GM12878 (cell line): ENCODE measurements around the gene LRP5. TPM values are rescaled to one million over a fixed set of nuclear protein-coding genes. Genes with fewer than 3 reads are reported as not detected.

ENCODE experiments used
- ATAC-seq: fragments of 200-7000 bp; cut with Tn5 transposase; 3 replicates; pipeline ENCODE4 v1.9.1; 2020; ENCODE audit warnings: mild to moderate bottlenecking, moderate library complexity
- BruUV-seq: library from RNA; stranded (reverse); fragments of 400-500 nt; replicated peaks from 2 replicates; lab custom pipeline; 2021; lab: Mats Ljungman, UMichigan
- CTCF ChIA-PET: fragments of 300-600 bp; sonication (Branson Sonifier 250); formaldehyde crosslinking; extraction: SDS; loops from one replicate; lab custom pipeline; 2021; ENCODE audit warnings: inconsistent platforms; lab: Yijun Ruan, JAX
- POLR2A ChIA-PET: fragments of 350-600 bp; formaldehyde crosslinking; extraction: SDS; loops from one replicate; lab custom pipeline; 2021; ENCODE audit warnings: inconsistent platforms; lab: Charles Lee
- RAD21 ChIA-PET: fragments of 300-600 bp; sonication (Branson Sonifier 250); formaldehyde crosslinking; loops from one replicate; lab custom pipeline; 2023; ENCODE audit warnings: antibody characterized with exemption; ENCODE audit not compliant: unreplicated experiment; lab: Charles Lee
- SMC1A ChIA-PET: fragments of 300-600 bp; sonication (Branson Sonifier 250); formaldehyde crosslinking; loops from one replicate; lab custom pipeline; 2023; ENCODE audit not compliant: unreplicated experiment, uncharacterized antibody; lab: Charles Lee
- DNase-seq: peaks from one replicate; pipeline ENCODE4 v3.0.0-alpha.2; 2011; ENCODE audit warnings: low read depth, low spot score
- FAIRE-seq: peaks from 3 replicates; lab custom pipeline; 2011; peaks lifted over from hg19 to GRCh38; lab: Jason Lieb, UNC
- H2AFZ ChIP-seq: 2 replicates; pipeline ENCODE4 v1.6.0; 2011; ENCODE audit warnings: low read depth, low read length, control low read depth; ENCODE audit not compliant: control insufficient read depth
- H3K27ac ChIP-seq: 2 replicates; pipeline ENCODE4 v1.5.1; 2011; ENCODE audit warnings: control low read depth; ENCODE audit not compliant: control insufficient read depth, insufficient read depth
- H3K27me3 ChIP-seq, 2 experiments: replicated peaks in 1 of 2; 2 replicates each; pipeline versions ENCODE4 v1.6.0 to v1.6.1; 2011; ENCODE audit warnings: low read length in 1 of 2; ENCODE audit not compliant: control insufficient read depth in 2 of 2, insufficient read depth in 2 of 2
- H3K36me3 ChIP-seq, 2 experiments: 2 replicates each; pipeline ENCODE4 v1.5.1; 2011; ENCODE audit warnings: low read length in 1 of 2; ENCODE audit not compliant: control insufficient read depth in 2 of 2, insufficient read depth in 2 of 2
- H3K4me1 ChIP-seq: 2 replicates; pipeline ENCODE4 v1.6.1; 2011; ENCODE audit warnings: mild to moderate bottlenecking, low read length, moderate library complexity, mixed read lengths; ENCODE audit not compliant: control insufficient read depth, insufficient read depth
- H3K4me2 ChIP-seq: 2 replicates; pipeline ENCODE4 v1.6.0; 2011; ENCODE audit warnings: control low read depth; ENCODE audit not compliant: control insufficient read depth, insufficient read depth
- H3K4me3 ChIP-seq: fragments of 200-600 bp; sonication (generic); 2 replicates; pipeline ENCODE4 v1.5.1; 2016
- H3K79me2 ChIP-seq: 2 replicates; pipeline ENCODE4 v1.6.0; 2011; ENCODE audit warnings: low read length; ENCODE audit not compliant: control insufficient read depth, insufficient read depth
- H3K9ac ChIP-seq: 2 replicates; pipeline ENCODE4 v1.8.0; 2011; ENCODE audit warnings: low read length, control low read depth, mixed read lengths; ENCODE audit not compliant: control insufficient read depth, insufficient read depth
- H3K9me3 ChIP-seq: replicated peaks from 3 replicates; pipeline ENCODE4 v1.5.1; 2011; ENCODE audit warnings: mild to moderate bottlenecking, low read length; ENCODE audit not compliant: control insufficient read depth, insufficient read depth
- H4K20me1 ChIP-seq: 2 replicates; pipeline ENCODE4 v1.6.0; 2011; ENCODE audit not compliant: control insufficient read depth, insufficient read depth
- ASH2L ChIP-seq: fragments of 300-600, 200-600 bp; sonication (generic); IDR thresholded peaks from 2 replicates; pipeline ENCODE4 v1.6.1; 2017; ENCODE audit warnings: low read depth, mild to moderate bottlenecking, borderline replicate concordance
- BCLAF1 ChIP-seq: fragments of 450-650 bp; IDR thresholded peaks from 2 replicates; pipeline ENCODE4 v1.6.1; 2017; ENCODE audit warnings: antibody characterized with exemption, mild to moderate bottlenecking, moderate library complexity
- ESRRA ChIP-seq: IDR thresholded peaks from 2 replicates; pipeline ENCODE4 v1.6.1; 2012; ENCODE audit warnings: mild to moderate bottlenecking, low read length, improper control_type of control experiment
- HDAC2 ChIP-seq: fragments of 200-600 bp; sonication (generic); IDR thresholded peaks from 2 replicates; pipeline ENCODE4 v1.6.1; 2017
- HDGF ChIP-seq: fragments of 450-650 bp; IDR thresholded peaks from 2 replicates; pipeline ENCODE4 v1.6.1; 2016; ENCODE audit warnings: antibody characterized with exemption
- JUNB ChIP-seq: IDR thresholded peaks from 2 replicates; pipeline ENCODE4 v1.6.1; 2016; ENCODE audit warnings: antibody characterized with exemption, mild to moderate bottlenecking
- KAT2A ChIP-seq: conservative IDR thresholded peaks from 2 replicates; pipeline ENCODE4 v1.6.1; 2011; ENCODE audit warnings: low read depth, low read length; ENCODE audit not compliant: control insufficient read depth
- KLF5 ChIP-seq: fragments of 450-650 bp; IDR thresholded peaks from 2 replicates; pipeline ENCODE4 v1.6.1; 2014; ENCODE audit warnings: mild to moderate bottlenecking; ENCODE audit not compliant: partially characterized antibody
- MTA3 ChIP-seq: IDR thresholded peaks from 2 replicates; pipeline ENCODE4 v1.6.1; 2012; ENCODE audit warnings: low read length, inconsistent platforms, borderline replicate concordance
- NFIC ChIP-seq: IDR thresholded peaks from 2 replicates; pipeline ENCODE4 v1.6.1; 2012; ENCODE audit warnings: low read depth, mild to moderate bottlenecking, inconsistent platforms, low read length, moderate library complexity
- NRF1 ChIP-seq: conservative IDR thresholded peaks from 2 replicates; pipeline ENCODE4 v1.6.1; 2011; ENCODE audit warnings: mild to moderate bottlenecking, low read depth, low read length, improper control_type of control experiment
- PAX5 ChIP-seq: IDR thresholded peaks from 2 replicates; pipeline ENCODE4 v1.6.1; 2011; ENCODE audit warnings: low read depth, low read length, borderline replicate concordance
- SUPT20H ChIP-seq: IDR thresholded peaks from 2 replicates; pipeline ENCODE4 v1.6.1; 2011; ENCODE audit warnings: low read depth, mild to moderate bottlenecking, low read length, moderate library complexity, borderline replicate concordance; ENCODE audit not compliant: control insufficient read depth
- ZBTB11 ChIP-seq: fragments of 450-650 bp; formaldehyde crosslinking; IDR thresholded peaks from 2 replicates; pipeline ENCODE4 v1.5.0; 2022; ENCODE audit warnings: mild to moderate bottlenecking, missing genetic modification characterization
- WGBS: methylation state at CpG from one replicate; pipeline ENCODE4 v1.1.6; 2016; ENCODE audit warnings: low lambda C conversion rate; ENCODE audit not compliant: insufficient replicate concordance, insufficient coverage; ENCODE audit errors: missing lambda C conversion rate; 5-methylcytosine and 5-hydroxymethylcytosine counted together
- in situ Hi-C: fragments of 300-500 bp; cut with MboI; formaldehyde crosslinking; loops from 9 replicates; pipeline ENCODE4 v1.14.3; 2018; ENCODE audit warnings: mixed read lengths
- intact Hi-C: fragments of 100-400 bp; cut with micrococcal nuclease; formaldehyde crosslinking; loops from one replicate; pipeline ENCODE4 v1.14.2; 2022; ENCODE audit not compliant: unreplicated experiment
- polyA plus RNA-seq, 11 experiments: library from polyadenylated mRNA; depleted of rRNA in 4 of 11; unstranded in 6 of 11; stranded (reverse) in 5 of 11; fragments of >200 nt; fragmentation: Nextera tagmentation in 4 of 11; fragmentation: Illumina TruSeq in 1 of 11; extraction: Ambion mirVana in 4 of 11; extraction: Trizol in 1 of 11; gene quantifications; 1 replicate in 1 of 11; 2 replicates in 10 of 11; pipeline versions ENCODE4 v1.2.1 to v1.2.3, GENCODE V29; 2011 to 2016; ENCODE audit warnings: inconsistent platforms in 2 of 11, missing spikeins in 2 of 11, low read depth in 1 of 11
- total RNA-seq, 4 experiments: library from RNA; depleted of rRNA in 3 of 4; stranded (reverse); fragments of >200 nt in 3 of 4; fragmentation: Illumina TruSeq in 1 of 4; extraction: Trizol in 1 of 4; gene quantifications; 2 replicates each; pipeline versions ENCODE4 v1.2.1 to v1.2.3, GENCODE V29; 2013 to 2021
- TF ChIP-seq, protein P1 (sequence below): IDR thresholded peaks from 2 replicates; pipeline ENCODE4 v1.6.1; 2012; ENCODE audit warnings: low read length, inconsistent platforms
- TF ChIP-seq, protein P2 (sequence below): fragments of 450-650 bp; IDR thresholded peaks from 2 replicates; pipeline ENCODE4 v1.6.1; 2016; ENCODE audit warnings: mild to moderate bottlenecking

The LRP5 gene
- total and polyA plus RNA-seq, 10 of the 15 experiments (the other 5 are each of a cell fraction or from before 2014, with no cell fraction given), result 0.37 to 34.0 (median 6.6) TPM

- no peak for ATAC-seq
- no peaks in the 10 kb centered on the region for H3K79me2 ChIP-seq
- H3K27me3 ChIP-seq, result no peaks in the 10 kb centered on the region
- WGBS, result 57% methylated on average over 3 of the region's 3 CpGs
- no peak overlapping the region for H3K27ac ChIP-seq
- H3K9me3 ChIP-seq, result peaks cover 10% of the 10 kb centered on the region; the same call in 2 of the 3 replicates
- no peaks in the 10 kb centered on the region for H3K4me1 ChIP-seq
- no peak for FAIRE-seq
- no peak for DNase-seq
- no peaks in the 10 kb centered on the region for H4K20me1 ChIP-seq
- no peak overlapping the region for H2AFZ ChIP-seq
- TF ChIP-seq, protein P1, sequence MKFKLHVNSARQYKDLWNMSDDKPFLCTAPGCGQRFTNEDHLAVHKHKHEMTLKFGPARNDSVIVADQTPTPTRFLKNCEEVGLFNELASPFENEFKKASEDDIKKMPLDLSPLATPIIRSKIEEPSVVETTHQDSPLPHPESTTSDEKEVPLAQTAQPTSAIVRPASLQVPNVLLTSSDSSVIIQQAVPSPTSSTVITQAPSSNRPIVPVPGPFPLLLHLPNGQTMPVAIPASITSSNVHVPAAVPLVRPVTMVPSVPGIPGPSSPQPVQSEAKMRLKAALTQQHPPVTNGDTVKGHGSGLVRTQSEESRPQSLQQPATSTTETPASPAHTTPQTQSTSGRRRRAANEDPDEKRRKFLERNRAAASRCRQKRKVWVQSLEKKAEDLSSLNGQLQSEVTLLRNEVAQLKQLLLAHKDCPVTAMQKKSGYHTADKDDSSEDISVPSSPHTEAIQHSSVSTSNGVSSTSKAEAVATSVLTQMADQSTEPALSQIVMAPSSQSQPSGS, result no peak
- TF ChIP-seq SUPT20H (no peak), MTA3 (no peak), ESRRA (no peak), BCLAF1 (no peak), JUNB (no peak), HDAC2 (no peak), KAT2A (no peak), ASH2L (no peak), HDGF (no peak), NRF1 (no peak), NFIC (no peak), PAX5 (no peak), KLF5 (no peak), ZBTB11 (CRISPR knock-in tag) (no peak)
- TF ChIP-seq, protein P2, sequence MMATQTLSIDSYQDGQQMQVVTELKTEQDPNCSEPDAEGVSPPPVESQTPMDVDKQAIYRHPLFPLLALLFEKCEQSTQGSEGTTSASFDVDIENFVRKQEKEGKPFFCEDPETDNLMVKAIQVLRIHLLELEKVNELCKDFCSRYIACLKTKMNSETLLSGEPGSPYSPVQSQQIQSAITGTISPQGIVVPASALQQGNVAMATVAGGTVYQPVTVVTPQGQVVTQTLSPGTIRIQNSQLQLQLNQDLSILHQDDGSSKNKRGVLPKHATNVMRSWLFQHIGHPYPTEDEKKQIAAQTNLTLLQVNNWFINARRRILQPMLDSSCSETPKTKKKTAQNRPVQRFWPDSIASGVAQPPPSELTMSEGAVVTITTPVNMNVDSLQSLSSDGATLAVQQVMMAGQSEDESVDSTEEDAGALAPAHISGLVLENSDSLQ, result no peak
- no peak overlapping the region for H3K4me2 ChIP-seq
- no peak overlapping the region for H3K4me3 ChIP-seq
- POLR2A ChIA-PET, result no interaction called here
- H3K36me3 ChIP-seq, result peaks cover 11 to 18% of the 10 kb centered on the region in 2 experiments
- no peak overlapping the region for H3K9ac ChIP-seq
- RAD21 ChIA-PET, result no interaction called here
- intact Hi-C loops (no loop called here), in situ Hi-C loops (no loop called here)
- BruUV-seq, result no TSS peak
- SMC1A ChIA-PET, result no interaction called here
- CTCF ChIA-PET, result no interaction called here
Measured at GRCh38 chr11:68430801-68431200, 118.4 kb downstream of the LRP5 start.
